H1 (cell line): ENCODE results near the gene SPACA4. TPM values are rescaled to one million over a fixed set of nuclear protein-coding genes. Genes with fewer than 3 reads are reported as not detected.
A peak's percentile ranks its signal among the peaks of the same experiment; 100 is the strongest.

Experiments
- CTCF ChIA-PET: fragments of 300-600 bp; sonication (Branson Sonifier 250); formaldehyde crosslinking; loops from one replicate; lab custom pipeline; 2021; ENCODE audit not compliant: partially characterized antibody; lab: Charles Lee
- POLR2A ChIA-PET: fragments of 300-600 bp; sonication (Branson Sonifier 250); formaldehyde crosslinking; loops from one replicate; lab custom pipeline; 2021; ENCODE audit warnings: inconsistent platforms; ENCODE audit not compliant: partially characterized antibody; lab: Charles Lee
- DNase-seq, 2 experiments: peaks; one replicate each; pipeline versions ENCODE4 v3.0.0 to v3.0.0-alpha.2; 2010 to 2022; ENCODE audit warnings: low spot score in 2 of 2, low read depth in 1 of 2, mixed read lengths in 1 of 2
- FAIRE-seq: peaks from 2 replicates; lab custom pipeline; 2011; peaks lifted over from hg19 to GRCh38; lab: Jason Lieb, UNC
- H2AFZ ChIP-seq: 2 replicates; pipeline ENCODE4 v1.8.1; 2012; ENCODE audit warnings: low read length, inconsistent platforms
- H2AK5ac ChIP-seq: 2 replicates; pipeline ENCODE4 v1.6.1; 2013; ENCODE audit warnings: low read depth, low read length
- H2BK120ac ChIP-seq: replicated peaks from 2 replicates; pipeline ENCODE3; 2013; ENCODE audit warnings: low read depth, low read length, inconsistent platforms
- H2BK12ac ChIP-seq: 2 replicates; pipeline ENCODE4 v1.6.1; 2013; ENCODE audit warnings: low read depth, low read length
- H2BK15ac ChIP-seq: 2 replicates; pipeline ENCODE4 v1.6.1; 2013; ENCODE audit warnings: low read length
- H2BK20ac ChIP-seq: 2 replicates; pipeline ENCODE4 v1.6.1; 2013; ENCODE audit warnings: low read length
- H2BK5ac ChIP-seq: 2 replicates; pipeline ENCODE4 v1.6.1; 2013; ENCODE audit warnings: low read depth, low read length
- H3K14ac ChIP-seq: 2 replicates; pipeline ENCODE4 v1.6.1; 2013; ENCODE audit warnings: inconsistent platforms; ENCODE audit not compliant: insufficient read length
- H3K18ac ChIP-seq: 2 replicates; pipeline ENCODE4 v1.6.1; 2013; ENCODE audit warnings: low read length; ENCODE audit errors: extremely low read depth
- H3K23ac ChIP-seq: 2 replicates; pipeline ENCODE4 v1.6.1; 2013; ENCODE audit warnings: inconsistent platforms; ENCODE audit not compliant: insufficient read length
- H3K23me2 ChIP-seq: 2 replicates; pipeline ENCODE4 v1.6.1; 2013; ENCODE audit warnings: low read depth, low read length
- H3K27ac ChIP-seq: 2 replicates; pipeline ENCODE4 v1.6.1; 2011; ENCODE audit warnings: low read depth, low read length, inconsistent platforms
- H3K27me3 ChIP-seq, 4 experiments: replicated peaks in 1 of 4; 1 replicate in 1 of 4; 2 replicates in 3 of 4; pipeline versions ENCODE4 v1.6.1 to v1.8.1; 2011 to 2013; ENCODE audit warnings: low read length in 3 of 4, mild to moderate bottlenecking in 3 of 4, inconsistent platforms in 2 of 4, mixed read lengths in 2 of 4, moderate library complexity in 1 of 4; ENCODE audit not compliant: control insufficient read depth in 3 of 4, insufficient read depth in 3 of 4; ENCODE audit errors: extremely low read depth in 1 of 4
- H3K36me3 ChIP-seq, 4 experiments: 2 replicates each; pipeline versions ENCODE4 v1.6.1 to v1.8.1; 2011 to 2013; ENCODE audit warnings: mild to moderate bottlenecking in 4 of 4, low read length in 3 of 4, moderate library complexity in 2 of 4, control low read depth in 1 of 4, inconsistent platforms in 1 of 4; ENCODE audit not compliant: insufficient read depth in 4 of 4, control insufficient read depth in 2 of 4
- H3K4ac ChIP-seq: replicated peaks from 2 replicates; pipeline ENCODE3; 2013; ENCODE audit warnings: low read length, low read depth, mixed read lengths, inconsistent platforms; ENCODE audit not compliant: insufficient read length
- H3K4me1 ChIP-seq, 4 experiments: replicated peaks in 1 of 4; 1 replicate in 1 of 4; 2 replicates in 3 of 4; pipeline versions ENCODE4 v1.6.1 to v1.8.1; 2011 to 2013; ENCODE audit warnings: low read length in 3 of 4, inconsistent platforms in 2 of 4, mixed read lengths in 1 of 4; ENCODE audit not compliant: insufficient read depth in 4 of 4, control insufficient read depth in 3 of 4
- H3K4me2 ChIP-seq, 2 experiments: 2 replicates each; pipeline versions ENCODE4 v1.6.1 to v1.8.1; 2011 to 2013; ENCODE audit warnings: low read depth in 2 of 2, low read length in 2 of 2, control low read depth in 1 of 2, inconsistent platforms in 1 of 2, mild to moderate bottlenecking in 1 of 2; ENCODE audit not compliant: insufficient read depth in 1 of 2
- H3K4me3 ChIP-seq, 4 experiments: fragments of 200-600, 300-600 bp in 1 of 4; sonication (generic), shearing (Covaris generic), sonication (Bioruptor Twin) in 1 of 4; 2 replicates each; pipeline versions ENCODE4 v1.5.1 to v1.8.1; 2011 to 2016; ENCODE audit warnings: low read length in 4 of 4, low read depth in 3 of 4, control low read depth in 2 of 4, inconsistent platforms in 2 of 4, mild to moderate bottlenecking in 2 of 4, mixed read lengths in 1 of 4, moderate library complexity in 1 of 4; ENCODE audit not compliant: insufficient read depth in 2 of 4; ENCODE audit errors: extremely low read depth in 1 of 4
- H3K56ac ChIP-seq: replicated peaks from 2 replicates; pipeline ENCODE3; 2013; ENCODE audit warnings: low read depth, mild to moderate bottlenecking, mixed read lengths, low read length, inconsistent platforms; ENCODE audit not compliant: insufficient read length
- H3K79me1 ChIP-seq: 2 replicates; pipeline ENCODE4 v1.6.1; 2013; ENCODE audit warnings: low read depth, low read length, control low read depth
- H3K79me2 ChIP-seq, 2 experiments: 2 replicates each; pipeline versions ENCODE4 v1.6.1 to v1.8.1; 2012 to 2013; ENCODE audit warnings: low read length in 2 of 2, mild to moderate bottlenecking in 2 of 2, inconsistent platforms in 1 of 2; ENCODE audit not compliant: insufficient read depth in 2 of 2, control insufficient read depth in 1 of 2
- H3K9ac ChIP-seq, 4 experiments: replicated peaks in 1 of 4; 1 replicate in 1 of 4; 2 replicates in 3 of 4; pipeline versions ENCODE4 v1.6.1 to v1.8.1; 2011 to 2013; ENCODE audit warnings: low read depth in 3 of 4, low read length in 3 of 4, control low read depth in 2 of 4, mild to moderate bottlenecking in 2 of 4, moderate library complexity in 2 of 4, inconsistent platforms in 1 of 4; ENCODE audit errors: extremely low read depth in 1 of 4
- H3K9me3 ChIP-seq, 2 experiments: 2 replicates each; pipeline versions ENCODE4 v1.6.1 to v1.8.1; 2012 to 2013; ENCODE audit warnings: mild to moderate bottlenecking in 2 of 2, moderate library complexity in 2 of 2, control low read depth in 1 of 2, inconsistent platforms in 1 of 2, low read depth in 1 of 2, low read length in 1 of 2, mixed read lengths in 1 of 2; ENCODE audit not compliant: insufficient read depth in 2 of 2
- H4K20me1 ChIP-seq, 2 experiments: replicated peaks in 1 of 2; 2 replicates each; pipeline versions ENCODE3 to v1.8.1; 2011 to 2013; ENCODE audit warnings: inconsistent platforms in 2 of 2, low read length in 2 of 2, mild to moderate bottlenecking in 1 of 2; ENCODE audit not compliant: insufficient read depth in 2 of 2, control insufficient read depth in 1 of 2
- H4K5ac ChIP-seq: 2 replicates; pipeline ENCODE4 v1.6.1; 2013; ENCODE audit warnings: low read length, low read depth, mixed read lengths, inconsistent platforms; ENCODE audit not compliant: insufficient read length
- H4K8ac ChIP-seq: 2 replicates; pipeline ENCODE4 v1.8.0; 2013; ENCODE audit warnings: mild to moderate bottlenecking, moderate library complexity, low read length, inconsistent platforms; ENCODE audit not compliant: insufficient read depth; ENCODE audit errors: extremely low read depth
- H4K91ac ChIP-seq: replicated peaks from 2 replicates; pipeline ENCODE3; 2013; ENCODE audit warnings: low read length, mixed read lengths, inconsistent platforms; ENCODE audit not compliant: insufficient read length
- BACH1 ChIP-seq: IDR thresholded peaks from 2 replicates; pipeline ENCODE4 v1.6.1; 2012; ENCODE audit warnings: low read length, improper control_type of control experiment
- CEBPB ChIP-seq: IDR thresholded peaks from 2 replicates; pipeline ENCODE4 v1.6.1; 2012; ENCODE audit warnings: low read depth, low read length
- CTBP2 ChIP-seq: IDR thresholded peaks from 2 replicates; pipeline ENCODE4 v1.7.0; 2011; ENCODE audit warnings: borderline replicate concordance, mild to moderate bottlenecking, moderate library complexity, mixed read lengths, low read length; ENCODE audit not compliant: insufficient read depth, insufficient read length
- EGR1 ChIP-seq: IDR thresholded peaks from 2 replicates; pipeline ENCODE4 v1.6.1; 2011; ENCODE audit warnings: low read depth, low read length, borderline replicate concordance
- KDM4A ChIP-seq: IDR thresholded peaks from one replicate; pipeline ENCODE4 v1.7.1; 2012; ENCODE audit warnings: low read depth, mild to moderate bottlenecking, moderate library complexity, low read length, inconsistent platforms; ENCODE audit not compliant: severe bottlenecking
- MAX ChIP-seq: IDR thresholded peaks from 2 replicates; pipeline ENCODE4 v1.6.1; 2012; ENCODE audit warnings: inconsistent platforms
- POLR2A ChIP-seq, 2 experiments: IDR thresholded peaks; 1 replicate in 1 of 2; 2 replicates in 1 of 2; pipeline ENCODE4 v1.6.1; 2011; ENCODE audit warnings: low read depth in 2 of 2, low read length in 2 of 2, mild to moderate bottlenecking in 2 of 2; ENCODE audit errors: control extremely low read depth in 1 of 2
- SP2 ChIP-seq: IDR thresholded peaks from 2 replicates; pipeline ENCODE4 v1.6.1; 2012; ENCODE audit warnings: mild to moderate bottlenecking, low read length, inconsistent platforms
- YY1 ChIP-seq: IDR thresholded peaks from 2 replicates; pipeline ENCODE4 v1.6.1; 2011; ENCODE audit warnings: low read depth, mild to moderate bottlenecking, low read length
- WGBS, 2 experiments: shearing (Covaris generic) in 1 of 2; methylation state at CpG; one replicate each; pipeline versions ENCODE4 v1.1.6 to v1.1.7; 2013 to 2015; ENCODE audit warnings: low lambda C conversion rate in 2 of 2, mixed read lengths in 2 of 2, inconsistent platforms in 1 of 2, low coverage in 1 of 2, missing lambda C conversion rate in 1 of 2; ENCODE audit not compliant: insufficient replicate concordance in 2 of 2, insufficient coverage in 1 of 2, insufficient read length in 1 of 2; ENCODE audit errors: extremely low coverage in 1 of 2, missing lambda C conversion rate in 1 of 2; 5-methylcytosine and 5-hydroxymethylcytosine counted together
- polyA plus RNA-seq, 7 experiments: library from polyadenylated mRNA; depleted of rRNA in 3 of 7; stranded (reverse) in 5 of 7; unstranded in 2 of 7; fragments of >200 nt in 5 of 7; fragments of 200-250 nt in 2 of 7; gene quantifications; 1 replicate in 5 of 7; 2 replicates in 1 of 7; 4 replicates in 1 of 7; pipeline versions ENCODE4 v1.2.1 to v1.2.3, GENCODE V29; 2011 to 2013; ENCODE audit warnings: missing spikeins in 2 of 7, mixed read lengths in 2 of 7
- total RNA-seq: library from RNA; stranded (reverse); fragmentation: NEBNext Ultra II Directional; extraction: Animal tissue kit (Norgen Biotek cat#: 25700); gene quantifications from 2 replicates; pipeline ENCODE4 v1.2.1, GENCODE V29; 2021
- TF ChIP-seq, protein P1 (sequence below): IDR thresholded peaks from 2 replicates; pipeline ENCODE4 v1.6.1; 2012; ENCODE audit warnings: low read length, inconsistent platforms

The SPACA4 gene
- total and polyA plus RNA-seq, 2 of the 8 experiments (the other 6 are each of a cell fraction or from before 2014, with no cell fraction given) = not detected

DNA sequence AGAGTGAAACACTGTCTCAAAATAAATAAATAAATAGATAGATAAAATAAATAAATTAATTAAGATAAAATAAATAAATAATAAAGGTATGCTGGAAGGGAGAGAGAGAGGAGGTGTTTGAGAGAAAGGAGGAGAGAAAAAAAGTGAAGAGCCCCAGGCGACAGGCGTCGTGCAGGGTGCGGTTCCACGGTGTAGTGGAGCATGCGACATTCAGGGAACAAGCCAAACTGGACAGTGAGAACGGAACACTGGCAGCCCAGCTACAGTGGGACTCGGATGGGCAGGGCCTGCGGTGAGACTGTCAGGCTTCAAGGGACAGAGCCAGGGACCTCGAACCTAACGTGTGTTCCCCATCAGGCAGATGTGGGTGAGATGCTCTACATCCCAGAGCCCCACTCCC is 45.1 kb upstream of the SPACA4 start:
- Histone ChIP-seq H4K8ac (peak overlapping the region; percentile 22; the same call in 1 of the 2 replicates), H2AK5ac (0 out of 2 replicates have a peak overlapping the region, but pooled peaks have one; percentile 24), H3K79me1 (no peaks in the 10 kb centered on the region), H3K79me2 (no peaks in the 10 kb centered on the region), H3K9ac (no peak overlapping the region), H4K91ac (no peak overlapping the region), H3K27ac (no peak overlapping the region), H3K27me3 (no peaks in the 10 kb centered on the region), H4K20me1 (no peaks in the 10 kb centered on the region), H3K23me2 (no peaks in the 10 kb centered on the region), H2BK20ac (no peak overlapping the region), H3K4me3 (no peak overlapping the region), H3K14ac (no peak overlapping the region), H3K56ac (no peak overlapping the region), H2BK5ac (no peak overlapping the region), H4K5ac (no peak overlapping the region), H3K36me3 (no peaks in the 10 kb centered on the region), H2BK120ac (no peak overlapping the region), H3K23ac (no peak overlapping the region), H3K9me3 (no peaks in the 10 kb centered on the region), H3K4me1 (peaks cover 0 to 2% (median 0%) of the 10 kb centered on the region in 4 experiments; a peak in 1 of 7 replicates), H3K18ac (no peak overlapping the region), H2BK15ac (no peak overlapping the region; the same call in 1 of the 2 replicates), H3K4me2 (no peak overlapping the region), H2AFZ (no peak overlapping the region), H3K4ac (no peak overlapping the region), H2BK12ac (0 out of 2 replicates have a peak overlapping the region, but pooled peaks have one; percentile 27)
- 93% methylated on average over 11 of the region's 11 CpGs; no CpG with 5 or more reads in 1 of the 2 experiments for WGBS, 2 experiments
- ChIA-PET POLR2A (interaction anchor here (0.5 to 2.1 kb wide), 3 partner anchors 17 to 502 kb away, joined by 3 to 6 read pairs (median 4); no protein-coding TSS in a partner anchor), CTCF (interaction anchor here (0.6 to 11.7 kb wide), 7 partner anchors 10 to 175 kb away, joined by 3 to 132 read pairs (median 5); partner anchors contain the start of gene KCNJ14)
- DNase-seq = no peak
- no peak for TF ChIP-seq CTBP2
- TF ChIP-seq POLR2A (IDR thresholded peaks at IDR 0.05; ENCODE audit: control extremely low read depth in 1 of 2, low read depth in 2 of 2, low read length in 2 of 2) = no peak
- no peak for TF ChIP-seq CEBPB
- TF ChIP-seq SP2 = no peak
- no peak for TF ChIP-seq KDM4A
- TF ChIP-seq BACH1 = no peak
- no peak for TF ChIP-seq EGR1
- TF ChIP-seq, protein P1, sequence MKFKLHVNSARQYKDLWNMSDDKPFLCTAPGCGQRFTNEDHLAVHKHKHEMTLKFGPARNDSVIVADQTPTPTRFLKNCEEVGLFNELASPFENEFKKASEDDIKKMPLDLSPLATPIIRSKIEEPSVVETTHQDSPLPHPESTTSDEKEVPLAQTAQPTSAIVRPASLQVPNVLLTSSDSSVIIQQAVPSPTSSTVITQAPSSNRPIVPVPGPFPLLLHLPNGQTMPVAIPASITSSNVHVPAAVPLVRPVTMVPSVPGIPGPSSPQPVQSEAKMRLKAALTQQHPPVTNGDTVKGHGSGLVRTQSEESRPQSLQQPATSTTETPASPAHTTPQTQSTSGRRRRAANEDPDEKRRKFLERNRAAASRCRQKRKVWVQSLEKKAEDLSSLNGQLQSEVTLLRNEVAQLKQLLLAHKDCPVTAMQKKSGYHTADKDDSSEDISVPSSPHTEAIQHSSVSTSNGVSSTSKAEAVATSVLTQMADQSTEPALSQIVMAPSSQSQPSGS = no peak
- TF ChIP-seq MAX = no peak
- TF ChIP-seq YY1 = no peak
- no peak for FAIRE-seq
